ENCODE results near the gene SLC5A6.

Gene SLC5A6

DNA sequence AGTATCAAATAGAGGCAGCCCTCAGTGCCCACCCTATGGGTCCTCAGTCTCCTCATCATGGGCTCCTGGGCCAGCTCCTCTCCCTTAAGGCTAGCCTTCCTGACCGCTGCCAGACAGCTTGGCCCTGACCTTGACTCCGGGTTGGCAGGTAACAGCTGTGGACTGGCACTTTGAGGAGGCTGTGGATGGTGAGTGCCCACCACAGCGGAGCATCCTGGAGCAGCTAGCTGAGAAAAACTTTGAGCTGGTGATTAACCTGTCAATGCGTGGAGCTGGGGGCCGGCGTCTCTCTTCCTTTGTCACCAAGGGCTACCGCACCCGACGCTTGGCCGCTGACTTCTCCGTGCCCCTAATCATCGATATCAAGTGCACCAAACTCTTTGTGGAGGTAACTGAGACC lies 24.1 kb upstream of the SLC5A6 start:
- TF ChIP-seq, protein P1, sequence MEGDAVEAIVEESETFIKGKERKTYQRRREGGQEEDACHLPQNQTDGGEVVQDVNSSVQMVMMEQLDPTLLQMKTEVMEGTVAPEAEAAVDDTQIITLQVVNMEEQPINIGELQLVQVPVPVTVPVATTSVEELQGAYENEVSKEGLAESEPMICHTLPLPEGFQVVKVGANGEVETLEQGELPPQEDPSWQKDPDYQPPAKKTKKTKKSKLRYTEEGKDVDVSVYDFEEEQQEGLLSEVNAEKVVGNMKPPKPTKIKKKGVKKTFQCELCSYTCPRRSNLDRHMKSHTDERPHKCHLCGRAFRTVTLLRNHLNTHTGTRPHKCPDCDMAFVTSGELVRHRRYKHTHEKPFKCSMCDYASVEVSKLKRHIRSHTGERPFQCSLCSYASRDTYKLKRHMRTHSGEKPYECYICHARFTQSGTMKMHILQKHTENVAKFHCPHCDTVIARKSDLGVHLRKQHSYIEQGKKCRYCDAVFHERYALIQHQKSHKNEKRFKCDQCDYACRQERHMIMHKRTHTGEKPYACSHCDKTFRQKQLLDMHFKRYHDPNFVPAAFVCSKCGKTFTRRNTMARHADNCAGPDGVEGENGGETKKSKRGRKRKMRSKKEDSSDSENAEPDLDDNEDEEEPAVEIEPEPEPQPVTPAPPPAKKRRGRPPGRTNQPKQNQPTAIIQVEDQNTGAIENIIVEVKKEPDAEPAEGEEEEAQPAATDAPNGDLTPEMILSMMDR (conservative IDR thresholded peaks at IDR 0.05), result no peak

DNA sequence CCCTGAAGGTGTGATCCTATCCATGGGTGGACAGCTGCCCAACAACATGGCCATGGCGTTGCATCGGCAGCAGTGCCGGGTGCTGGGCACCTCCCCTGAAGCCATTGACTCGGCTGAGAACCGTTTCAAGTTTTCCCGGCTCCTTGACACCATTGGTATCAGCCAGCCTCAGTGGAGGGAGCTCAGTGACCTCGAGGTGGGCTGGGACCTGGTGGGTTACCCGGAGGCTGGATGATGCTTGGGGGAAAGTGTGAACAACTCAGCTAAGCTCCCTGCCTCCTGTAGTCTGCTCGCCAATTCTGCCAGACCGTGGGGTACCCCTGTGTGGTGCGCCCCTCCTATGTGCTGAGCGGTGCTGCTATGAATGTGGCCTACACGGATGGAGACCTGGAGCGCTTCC lies 21.3 kb upstream of the SLC5A6 start:
- H3K27ac ChIP-seq, result no peak overlapping the region

More for the DNA sequence above, 24.1 kb upstream of the SLC5A6 start:
- H3K27ac ChIP-seq, result no peak overlapping the region

DNA sequence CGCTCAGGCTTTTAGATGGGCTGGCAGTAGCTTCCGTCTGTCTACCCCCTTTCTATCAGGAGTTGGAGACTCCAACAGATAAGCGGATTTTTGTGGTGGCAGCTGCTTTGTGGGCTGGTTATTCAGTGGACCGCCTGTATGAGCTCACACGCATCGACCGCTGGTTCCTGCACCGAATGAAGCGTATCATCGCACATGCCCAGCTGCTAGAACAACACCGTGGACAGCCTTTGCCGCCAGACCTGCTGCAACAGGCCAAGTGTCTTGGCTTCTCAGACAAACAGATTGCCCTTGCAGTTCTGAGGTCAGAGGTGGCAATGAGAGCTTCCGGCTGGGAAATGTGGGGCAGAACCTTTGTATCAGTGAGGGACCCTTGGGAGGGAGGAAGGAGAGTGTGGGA lies 19.9 kb upstream of the SLC5A6 start:
- TF ChIP-seq, protein P1 (conservative IDR thresholded peaks at IDR 0.05), result no peak
- H3K27ac ChIP-seq, result no peak overlapping the region

More for the DNA sequence above, 21.3 kb upstream of the SLC5A6 start:
- TF ChIP-seq, protein P1 (conservative IDR thresholded peaks at IDR 0.05), result no peak

DNA sequence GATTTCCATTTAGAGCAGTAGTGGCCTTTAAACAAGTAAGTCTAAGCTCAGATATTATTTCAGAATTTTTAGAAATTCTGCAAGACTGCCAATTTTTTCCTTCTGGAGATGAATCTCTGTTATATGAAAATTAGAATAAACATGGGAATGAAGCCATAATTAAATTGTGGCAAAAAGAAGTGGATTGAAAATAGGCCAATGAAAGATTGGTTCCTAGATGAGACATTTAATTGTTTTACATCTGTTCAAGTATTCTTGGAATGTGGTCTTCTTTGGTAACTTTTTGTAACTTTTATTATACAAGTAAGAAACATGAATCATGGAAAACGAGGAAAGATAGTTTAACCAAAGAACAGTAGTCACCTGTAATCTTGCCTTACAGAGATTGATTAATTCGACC lies 15.4 kb upstream of the SLC5A6 start:
- no peak overlapping the region for H3K27ac ChIP-seq
- TF ChIP-seq, protein P1 (conservative IDR thresholded peaks at IDR 0.05), result no peak

DNA sequence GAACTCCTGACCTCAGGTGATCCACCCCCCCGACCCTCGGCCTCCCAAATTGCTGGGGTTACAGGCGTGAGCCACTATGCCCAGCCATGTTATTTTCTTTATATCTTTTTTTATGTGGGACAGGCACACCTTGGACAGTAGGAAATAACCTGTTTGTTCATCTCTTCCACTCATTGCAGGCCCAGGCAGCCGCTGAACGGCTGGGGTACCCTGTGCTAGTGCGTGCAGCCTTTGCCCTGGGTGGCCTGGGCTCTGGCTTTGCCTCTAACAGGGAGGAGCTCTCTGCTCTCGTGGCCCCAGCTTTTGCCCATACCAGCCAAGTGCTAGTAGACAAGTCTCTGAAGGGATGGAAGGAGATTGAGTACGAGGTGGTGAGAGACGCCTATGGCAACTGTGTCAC lies 13.5 kb upstream of the SLC5A6 start:
- TF ChIP-seq, protein P1 (conservative IDR thresholded peaks at IDR 0.05), result no peak
- no peak overlapping the region for H3K27ac ChIP-seq

DNA sequence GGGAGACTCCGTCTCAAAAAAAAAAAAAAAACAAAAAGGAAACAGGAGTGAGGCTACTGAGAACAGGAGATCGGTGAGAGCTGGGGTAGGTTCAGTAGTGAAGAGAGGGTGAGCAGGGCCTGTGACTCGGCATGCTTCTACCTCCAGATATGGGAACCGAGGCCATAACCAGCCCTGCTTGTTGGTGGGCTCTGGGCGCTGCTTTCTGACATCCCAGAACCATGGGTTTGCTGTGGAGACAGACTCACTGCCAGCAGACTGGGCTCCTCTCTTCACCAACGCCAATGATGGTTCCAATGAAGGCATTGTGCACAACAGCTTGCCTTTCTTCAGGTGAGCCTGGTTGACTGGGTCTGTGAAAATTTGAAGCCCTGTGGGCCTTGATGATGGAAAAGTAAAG lies 11.3 kb upstream of the SLC5A6 start:
- no peak overlapping the region for H3K27ac ChIP-seq
- TF ChIP-seq, protein P1 (conservative IDR thresholded peaks at IDR 0.05), result no peak

DNA sequence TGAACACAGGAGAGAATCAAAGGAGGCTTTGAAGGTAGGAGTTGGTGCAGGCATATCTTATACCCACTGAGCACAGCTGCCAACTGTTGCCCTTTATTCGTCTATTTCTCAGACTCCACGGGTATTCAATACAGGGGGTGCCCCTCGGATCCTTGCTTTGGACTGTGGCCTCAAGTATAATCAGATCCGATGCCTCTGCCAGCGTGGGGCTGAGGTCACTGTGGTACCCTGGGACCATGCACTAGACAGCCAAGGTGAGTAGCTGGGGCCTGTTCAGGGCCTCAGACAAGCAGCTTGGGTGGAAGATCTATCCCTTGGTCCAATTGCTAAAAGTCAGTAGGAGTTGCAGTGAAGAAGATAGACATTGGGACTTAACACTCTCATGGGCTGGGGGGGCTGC lies 10.3 kb upstream of the SLC5A6 start:
- TF ChIP-seq, protein P1 (conservative IDR thresholded peaks at IDR 0.05), result no peak
- H3K27ac ChIP-seq, result no peak overlapping the region

DNA sequence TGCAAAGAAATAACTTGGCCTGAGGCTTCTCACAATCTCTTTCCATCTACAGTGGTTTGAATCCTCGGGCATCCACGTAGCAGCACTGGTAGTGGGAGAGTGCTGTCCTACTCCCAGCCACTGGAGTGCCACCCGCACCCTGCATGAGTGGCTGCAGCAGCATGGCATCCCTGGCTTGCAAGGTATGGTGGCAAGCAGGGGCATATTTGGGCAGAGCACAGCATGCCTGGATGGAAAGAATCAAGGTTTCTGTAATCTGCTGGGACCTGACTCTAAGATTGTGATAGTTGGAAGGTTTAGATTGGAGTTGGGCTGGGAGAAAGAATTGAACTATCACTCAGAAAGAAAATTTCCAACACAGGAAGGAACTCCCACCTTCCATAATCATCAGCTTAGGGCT lies 9.1 kb upstream of the SLC5A6 start:
- TF ChIP-seq, protein P1 (conservative IDR thresholded peaks at IDR 0.05), result no peak
- no peak overlapping the region for H3K27ac ChIP-seq
